ENCODE measurements around the gene PDE8B.

PDE8B gene

GRCh38 chr5:77266291-77266690 is 55.8 kb downstream of the PDE8B start:
- Histone ChIP-seq H3K27me3 (replicated peaks) (no peaks in the 10 kb centered on the region), H3K27ac (no peak overlapping the region), H3K36me3 (replicated peaks) (no peaks in the 10 kb centered on the region), H3K4me3 (ENCODE audit: low read depth, low read length) (no peak overlapping the region)
- TF ChIP-seq CTCF (IDR thresholded peaks at IDR 0.05; ENCODE audit: low read depth, low read length, missing control alignments) = no peak
- in situ Hi-C loops (cut with HindIII; ENCODE audit: low pct_ligation_motif_present, low sequenced_read_pairs) = no loop called here
- DNase-seq = peak; percentile 61

GRCh38 chr5:77267496-77267895 is 57.0 kb downstream of the PDE8B start:
- Histone ChIP-seq H3K4me3 (ENCODE audit: low read depth, low read length) (no peak overlapping the region), H3K27ac (no peak overlapping the region), H3K27me3 (replicated peaks) (no peaks in the 10 kb centered on the region), H3K36me3 (replicated peaks) (no peaks in the 10 kb centered on the region)
- in situ Hi-C loops (cut with HindIII; ENCODE audit: low pct_ligation_motif_present, low sequenced_read_pairs) = no loop called here
- TF ChIP-seq CTCF (IDR thresholded peaks at IDR 0.05; ENCODE audit: low read depth, low read length, missing control alignments) = no peak
- DNase-seq = no peak

GRCh38 chr5:77272206-77272605 is 61.7 kb downstream of the PDE8B start:
- in situ Hi-C loops (cut with HindIII; ENCODE audit: low pct_ligation_motif_present, low sequenced_read_pairs) = no loop called here
- H3K4me3 ChIP-seq (ENCODE audit: low read depth, low read length) = no peak overlapping the region
- H3K27me3 ChIP-seq (replicated peaks) = no peaks in the 10 kb centered on the region
- no peak overlapping the region for H3K27ac ChIP-seq
- H3K36me3 ChIP-seq (replicated peaks) = no peaks in the 10 kb centered on the region
- no peak for TF ChIP-seq CTCF (IDR thresholded peaks at IDR 0.05; ENCODE audit: low read depth, low read length, missing control alignments)
- no peak for DNase-seq

- H3K27ac ChIP-seq = no peak overlapping the region
- in situ Hi-C loops (cut with HindIII; ENCODE audit: low pct_ligation_motif_present, low sequenced_read_pairs) = no loop called here
- no peak for TF ChIP-seq CTCF (IDR thresholded peaks at IDR 0.05; ENCODE audit: low read depth, low read length, missing control alignments)
- no peak overlapping the region for H3K4me3 ChIP-seq (ENCODE audit: low read depth, low read length)
- no peaks in the 10 kb centered on the region for H3K36me3 ChIP-seq (replicated peaks)
- no peaks in the 10 kb centered on the region for H3K27me3 ChIP-seq (replicated peaks)
- no peak for DNase-seq
Observed at GRCh38 chr5:77277759-77278158, 67.3 kb downstream of the PDE8B start.

- TF ChIP-seq CTCF (IDR thresholded peaks at IDR 0.05; ENCODE audit: low read depth, low read length, missing control alignments) = no peak
- in situ Hi-C loops (cut with HindIII; ENCODE audit: low pct_ligation_motif_present, low sequenced_read_pairs) = no loop called here
- Histone ChIP-seq H3K4me3 (ENCODE audit: low read depth, low read length) (no peak overlapping the region), H3K27ac (no peak overlapping the region), H3K27me3 (replicated peaks) (no peaks in the 10 kb centered on the region), H3K36me3 (replicated peaks) (no peaks in the 10 kb centered on the region)
- no peak for DNase-seq
Observed at GRCh38 chr5:77280036-77280435, 69.6 kb downstream of the PDE8B start.

GRCh38 chr5:77281969-77282336 is 71.5 kb downstream of the PDE8B start:
- Histone ChIP-seq H3K27ac (no peak overlapping the region), H3K4me3 (ENCODE audit: low read depth, low read length) (no peak overlapping the region), H3K36me3 (replicated peaks) (no peaks in the 10 kb centered on the region), H3K27me3 (replicated peaks) (no peaks in the 10 kb centered on the region)
- TF ChIP-seq CTCF (IDR thresholded peaks at IDR 0.05; ENCODE audit: low read depth, low read length, missing control alignments) = no peak
- DNase-seq = no peak
- in situ Hi-C loops (cut with HindIII; ENCODE audit: low pct_ligation_motif_present, low sequenced_read_pairs) = no loop called here

Measured in brain microvascular endothelial cell (primary cell).